GM18868 (cell line): ENCODE data around the gene FMO4.
"Not testable (repeated sequence)": the region's sequence is repeated elsewhere in the genome, so short reads cannot be mapped to it uniquely, and the experiment has no call there.

ENCODE experiments used
- ATAC-seq: cut with Tn5 transposase; IDR thresholded peaks from one replicate; pipeline ENCODE4 v1.9.1; 2021; ENCODE audit warnings: mild to moderate bottlenecking, moderate library complexity; ENCODE audit not compliant: unreplicated experiment

Gene FMO4

GRCh38 chr1:171329251-171329650 is 15.3 kb downstream of the FMO4 start:
- no peak for ATAC-seq

GRCh38 chr1:171334024-171334640 is 20.1 kb downstream of the FMO4 start:
- no peak for ATAC-seq

GRCh38 chr1:171335964-171336363 is 22.0 kb downstream of the FMO4 start:
- no peak for ATAC-seq

GRCh38 chr1:171339345-171339744 is 25.4 kb downstream of the FMO4 start:
- ATAC-seq, result not testable (repeated sequence)

DNA sequence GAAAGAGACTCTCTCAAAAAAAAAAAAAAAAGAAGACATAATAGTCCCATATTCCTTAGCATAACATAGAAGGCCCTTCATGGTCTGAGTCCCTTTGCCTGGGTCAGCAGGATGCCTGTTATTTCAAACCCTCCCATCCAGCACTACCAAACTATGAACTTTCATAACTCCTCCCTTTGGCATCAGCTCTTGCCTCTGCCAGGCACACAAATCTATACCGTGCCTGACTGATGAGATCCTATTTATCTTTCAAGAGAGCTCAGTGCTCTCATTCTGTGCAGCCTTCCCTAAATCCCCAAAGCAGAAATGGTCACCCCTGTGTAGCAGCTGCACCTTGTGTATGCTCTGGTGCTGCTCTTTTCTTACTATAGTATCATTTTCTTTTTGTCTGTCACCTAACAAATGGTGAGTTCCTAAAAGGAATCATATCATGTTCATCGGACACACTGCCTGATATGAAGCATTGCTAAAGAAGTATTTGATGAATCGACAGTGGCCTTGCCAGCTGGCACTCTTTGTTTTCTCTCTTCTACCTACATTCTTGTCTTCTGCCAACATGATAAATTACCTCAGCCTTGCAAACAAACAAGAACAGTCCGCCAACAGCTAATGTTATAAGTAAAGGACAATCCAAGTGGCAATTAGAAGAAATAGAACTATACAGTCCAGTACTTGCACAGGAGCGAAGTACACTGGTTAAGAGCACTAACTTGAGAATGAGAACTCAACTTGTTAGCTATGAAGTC is 29.9 kb downstream of the FMO4 start:
- no peak for ATAC-seq

- no peak for ATAC-seq
Observed at GRCh38 chr1:171344473-171344820, 30.5 kb downstream of the FMO4 start.

DNA sequence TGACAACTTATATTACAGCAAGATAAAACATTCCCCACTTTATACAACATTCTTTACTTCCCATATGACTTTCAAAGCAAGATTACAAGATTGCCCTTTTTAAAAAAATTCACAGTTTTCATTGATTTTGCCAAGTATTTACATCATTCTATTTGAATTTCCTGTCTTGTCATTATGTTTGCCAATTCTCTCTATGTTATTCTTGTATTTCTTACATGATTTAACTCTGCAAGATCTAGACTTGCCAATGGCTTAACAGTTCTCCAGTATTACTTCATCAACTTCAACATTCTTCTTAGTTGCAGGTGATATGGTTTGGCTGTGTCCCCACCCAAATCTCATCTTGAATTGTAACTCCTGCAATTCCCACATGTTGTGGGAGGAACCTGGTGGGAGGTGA is 31.6 kb downstream of the FMO4 start:
- ATAC-seq, result no peak

GRCh38 chr1:171346881-171347280 is 32.9 kb downstream of the FMO4 start:
- no peak for ATAC-seq

DNA sequence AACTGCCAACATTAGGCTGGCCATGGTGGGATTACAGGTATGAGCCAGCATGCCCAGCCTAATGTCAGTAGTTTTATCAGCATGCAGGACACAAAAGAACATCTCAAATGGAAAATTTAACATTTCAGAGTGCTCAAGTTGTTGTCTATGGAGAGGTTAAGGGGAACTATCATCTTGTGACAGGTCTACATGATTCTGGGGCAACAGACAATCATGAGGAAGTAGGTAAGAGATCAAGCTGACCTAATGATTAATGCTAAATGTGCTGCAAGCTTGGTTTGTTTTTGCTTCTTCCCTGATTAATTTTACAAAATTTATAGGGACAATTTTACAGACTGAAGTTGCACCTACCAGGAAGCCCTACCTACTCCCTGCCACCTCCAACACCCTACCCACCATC is 36.6 kb downstream of the FMO4 start:
- no peak for ATAC-seq

GRCh38 chr1:171351961-171352360 is 38.0 kb downstream of the FMO4 start:
- ATAC-seq, result no peak

- ATAC-seq, result no peak
Observed at GRCh38 chr1:171352554-171352953, 38.6 kb downstream of the FMO4 start.

GRCh38 chr1:171355727-171356126 is 41.7 kb downstream of the FMO4 start:
- ATAC-seq, result no peak

DNA sequence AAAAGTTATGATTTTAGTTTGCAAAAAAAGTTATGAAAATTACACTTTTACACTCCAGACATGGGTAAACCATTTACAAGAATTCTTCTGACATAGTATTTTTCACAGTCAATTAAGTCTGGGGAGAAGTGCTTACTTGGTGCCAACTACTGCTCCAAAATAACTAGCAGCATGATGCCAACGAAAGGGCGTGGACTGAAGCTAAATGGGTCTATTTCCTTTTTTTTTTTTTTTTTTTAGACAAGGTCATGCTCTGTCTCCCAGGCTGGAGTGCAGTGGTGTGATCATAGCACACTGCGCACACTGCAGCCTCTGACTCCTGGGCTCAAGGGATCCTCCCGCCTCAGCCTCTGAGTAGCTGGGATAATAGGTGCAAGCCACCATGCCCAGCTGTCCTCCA is 43.2 kb downstream of the FMO4 start:
- no peak for ATAC-seq

- not testable (repeated sequence) for ATAC-seq
Observed at GRCh38 chr1:171359355-171359648, 45.3 kb downstream of the FMO4 start.

- not testable (repeated sequence) for ATAC-seq
Observed at GRCh38 chr1:171359731-171360527, 45.9 kb downstream of the FMO4 start.

DNA sequence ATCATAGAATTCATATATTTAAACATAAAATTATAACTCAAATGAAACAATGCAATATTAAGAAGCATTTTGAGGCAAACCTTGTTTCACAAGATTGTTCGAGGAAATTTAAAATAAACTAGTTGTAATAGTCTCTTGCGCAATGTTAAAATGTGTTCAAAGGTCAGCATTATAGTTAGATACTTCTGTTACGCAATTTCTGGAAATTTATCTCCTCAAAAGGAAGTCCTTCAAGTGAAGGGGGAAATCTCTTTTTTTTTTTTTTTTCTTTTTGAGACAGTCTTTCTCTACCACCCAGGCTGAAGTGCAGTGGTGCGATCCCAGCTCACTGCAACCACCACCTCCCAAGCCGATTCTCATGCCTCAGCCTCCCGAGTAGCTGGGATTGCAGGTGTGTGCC is 52.1 kb downstream of the FMO4 start:
- no peak for ATAC-seq

DNA sequence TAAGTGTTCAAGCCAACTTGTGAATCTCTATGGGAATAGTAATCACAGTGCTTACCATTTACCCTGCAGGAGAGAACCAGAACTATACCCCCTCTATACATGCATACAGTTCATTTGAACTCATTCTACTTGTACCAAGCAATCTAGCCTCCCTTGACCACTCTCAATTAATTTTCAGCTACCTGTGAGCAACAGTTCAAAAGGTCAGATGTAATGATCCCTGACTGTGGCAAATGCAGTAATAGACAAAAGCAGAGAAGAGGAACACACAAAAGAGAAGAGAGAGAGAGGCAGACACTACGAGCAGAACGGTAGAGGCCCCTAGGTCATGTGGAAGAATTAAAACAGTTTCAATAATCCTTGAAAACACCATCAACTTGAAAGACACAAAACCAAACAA is 52.8 kb downstream of the FMO4 start:
- ATAC-seq, result no peak

GRCh38 chr1:171367436-171367835 is 53.5 kb downstream of the FMO4 start:
- no peak for ATAC-seq

GRCh38 chr1:171372418-171373084 is 58.6 kb downstream of the FMO4 start:
- ATAC-seq, result no peak

GRCh38 chr1:171373357-171374122 is 59.6 kb downstream of the FMO4 start:
- ATAC-seq, result not testable (repeated sequence)

- no peak for ATAC-seq
Observed at GRCh38 chr1:171379846-171380245, 65.9 kb downstream of the FMO4 start.
